Lung (tissue), 12 donors: ENCODE data around the gene IGFBP6. TPM values are rescaled to one million over a fixed set of nuclear protein-coding genes. Genes with fewer than 3 reads are reported as not detected.

ENCODE experiments used
- ATAC-seq: fragments of 200-7000 bp; cut with Tn5 transposase; one replicate; pipeline ENCODE4 v1.9.1; 2020; ENCODE audit warnings: moderate number of reproducible peaks; ENCODE audit not compliant: insufficient read depth, low FRiP score
- DNase-seq, 3 donors: peaks; one replicate each; pipeline ENCODE4 v3.0.0-alpha.2; 2013 to 2017
- H3K27ac ChIP-seq, 2 donors: one replicate each; pipeline ENCODE4 v1.5.1; 2013; ENCODE audit warnings: mild to moderate bottlenecking in 2 of 2, moderate library complexity in 2 of 2, control low read depth in 1 of 2, inconsistent platforms in 1 of 2, low read depth in 1 of 2, low read length in 1 of 2
- H3K27me3 ChIP-seq, 3 donors: one replicate each; pipeline ENCODE4 v1.5.1; 2013; ENCODE audit warnings: low read length in 2 of 3; ENCODE audit not compliant: control insufficient read depth in 3 of 3, insufficient read depth in 3 of 3
- H3K36me3 ChIP-seq, 4 donors: one replicate each; pipeline ENCODE4 v1.5.1; 2013; ENCODE audit warnings: low read length in 4 of 4, mild to moderate bottlenecking in 1 of 4, moderate library complexity in 1 of 4; ENCODE audit not compliant: control insufficient read depth in 4 of 4, insufficient read depth in 4 of 4
- H3K4me1 ChIP-seq, 5 donors: one replicate each; pipeline ENCODE4 v1.5.1; 2013; ENCODE audit warnings: low read length in 5 of 5, mild to moderate bottlenecking in 2 of 5, moderate library complexity in 1 of 5; ENCODE audit not compliant: control insufficient read depth in 5 of 5, insufficient read depth in 5 of 5
- H3K4me3 ChIP-seq: one replicate; pipeline ENCODE4 v1.5.1; 2013; ENCODE audit warnings: mild to moderate bottlenecking, control low read depth, moderate library complexity
- H3K9ac ChIP-seq, 2 donors: one replicate each; pipeline ENCODE4 v1.5.1; 2013; ENCODE audit warnings: low read length in 2 of 2, control low read depth in 1 of 2; ENCODE audit not compliant: insufficient read depth in 1 of 2
- H3K9me3 ChIP-seq, 4 donors: one replicate each; pipeline ENCODE4 v1.5.1; 2013; ENCODE audit warnings: low read length in 3 of 4, mild to moderate bottlenecking in 1 of 4, moderate library complexity in 1 of 4; ENCODE audit not compliant: control insufficient read depth in 4 of 4, insufficient read depth in 3 of 4
- WGBS, 2 donors: extraction: QIAGEN DNeasy Blood & Tissue Kit; methylation state at CpG; one replicate each; pipeline ENCODE4 v1.1.7; 2013; 5-methylcytosine and 5-hydroxymethylcytosine counted together
- polyA plus RNA-seq, 2 donors: library from polyadenylated mRNA; stranded (reverse); fragments of 200-250 nt; gene quantifications; one replicate each; pipeline ENCODE4 v1.2.1, GENCODE V29; 2013
- total RNA-seq, 2 donors: library from RNA; depleted of rRNA in 1 of 2; stranded (reverse); fragments of >200 nt in 1 of 2; gene quantifications; one replicate each; pipeline ENCODE4 v1.2.1, GENCODE V29; 2014 to 2021
- TF ChIP-seq, protein P1 (sequence below): IDR thresholded peaks from 2 replicates; pipeline ENCODE4 v1.5.1; 2012; ENCODE audit warnings: mild to moderate bottlenecking; ENCODE audit errors: control extremely low read depth, extremely low read depth
- donor health status: control.
- donor health status: control.
- donor health status: Bipolar disorder and iron deficiency.
- donor health status: healthy.
- donor health status: DM: yes; HTN: yes; CAD: no.

IGFBP6 gene
- total and polyA plus RNA-seq, 4 donors = 15.9 to 75.0 (median 29.2) TPM

DNA sequence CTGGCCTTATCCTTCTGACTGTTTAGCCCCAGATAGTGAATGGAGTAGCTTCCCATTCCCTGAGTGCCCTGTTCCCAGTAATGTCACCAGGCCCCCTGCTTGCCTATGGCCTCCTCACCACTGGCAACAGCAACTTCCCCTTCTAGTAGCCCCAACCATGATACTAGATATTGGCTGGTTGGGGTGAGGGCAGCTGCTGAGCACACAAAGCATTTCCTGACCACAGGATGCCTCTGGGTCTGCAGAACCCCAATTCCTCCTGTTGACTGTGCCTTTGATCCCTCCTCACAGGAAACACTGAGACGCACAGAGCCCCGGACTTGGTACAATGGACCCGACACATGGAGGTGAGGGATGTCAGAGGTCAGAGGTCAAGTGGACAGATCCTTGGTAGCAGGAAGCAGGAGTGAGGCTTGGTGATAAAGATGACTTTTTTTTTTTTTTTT, 6.4 kb downstream of the IGFBP6 start:
- H3K27me3 ChIP-seq = no peaks in the 10 kb centered on the region
- no peaks in the 10 kb centered on the region for H3K36me3 ChIP-seq
- TF ChIP-seq, protein P1, sequence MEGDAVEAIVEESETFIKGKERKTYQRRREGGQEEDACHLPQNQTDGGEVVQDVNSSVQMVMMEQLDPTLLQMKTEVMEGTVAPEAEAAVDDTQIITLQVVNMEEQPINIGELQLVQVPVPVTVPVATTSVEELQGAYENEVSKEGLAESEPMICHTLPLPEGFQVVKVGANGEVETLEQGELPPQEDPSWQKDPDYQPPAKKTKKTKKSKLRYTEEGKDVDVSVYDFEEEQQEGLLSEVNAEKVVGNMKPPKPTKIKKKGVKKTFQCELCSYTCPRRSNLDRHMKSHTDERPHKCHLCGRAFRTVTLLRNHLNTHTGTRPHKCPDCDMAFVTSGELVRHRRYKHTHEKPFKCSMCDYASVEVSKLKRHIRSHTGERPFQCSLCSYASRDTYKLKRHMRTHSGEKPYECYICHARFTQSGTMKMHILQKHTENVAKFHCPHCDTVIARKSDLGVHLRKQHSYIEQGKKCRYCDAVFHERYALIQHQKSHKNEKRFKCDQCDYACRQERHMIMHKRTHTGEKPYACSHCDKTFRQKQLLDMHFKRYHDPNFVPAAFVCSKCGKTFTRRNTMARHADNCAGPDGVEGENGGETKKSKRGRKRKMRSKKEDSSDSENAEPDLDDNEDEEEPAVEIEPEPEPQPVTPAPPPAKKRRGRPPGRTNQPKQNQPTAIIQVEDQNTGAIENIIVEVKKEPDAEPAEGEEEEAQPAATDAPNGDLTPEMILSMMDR = no peak
- peaks cover 0 to 12% (median 7%) of the 10 kb centered on the region in 5 donors for H3K4me1 ChIP-seq
- H3K9me3 ChIP-seq = no peaks in the 10 kb centered on the region
- WGBS, 2 donors = 22 to 44% methylated on average over 3 of the region's 3 CpGs
- no peak overlapping the region for H3K4me3 ChIP-seq
- ATAC-seq = no peak
- H3K9ac ChIP-seq = no peak overlapping the region
- H3K27ac ChIP-seq = no peak overlapping the region
- DNase-seq = no peak

DNA sequence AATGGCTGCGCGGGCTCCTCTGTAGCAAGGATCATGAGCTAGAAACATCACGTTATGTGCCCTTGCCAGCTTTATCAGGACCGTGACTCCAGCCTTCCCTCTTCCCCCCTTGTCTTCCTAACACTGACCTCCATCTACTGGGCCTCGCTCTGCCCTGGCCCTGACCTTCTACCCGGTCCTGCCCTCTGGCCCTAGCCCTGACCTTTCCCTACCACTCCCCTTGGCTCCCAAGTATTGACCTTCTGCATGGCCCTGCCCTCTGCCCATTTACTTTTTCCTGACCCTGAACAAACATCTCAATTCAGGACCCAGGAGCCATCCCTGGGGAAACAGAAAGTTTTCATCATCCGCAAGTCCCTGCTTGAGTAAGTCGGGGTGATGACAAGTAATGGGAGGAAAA, 7.8 kb downstream of the IGFBP6 start:
- Histone ChIP-seq H3K27me3 (no peaks in the 10 kb centered on the region), H3K9me3 (no peaks in the 10 kb centered on the region), H3K4me3 (no peak overlapping the region), H3K4me1 (peaks cover 0 to 6% (median 2%) of the 10 kb centered on the region in 5 donors), H3K9ac (no peak overlapping the region), H3K27ac (no peak overlapping the region), H3K36me3 (no peaks in the 10 kb centered on the region)
- TF ChIP-seq, protein P1 = no peak
- no peak for ATAC-seq
- WGBS, 2 donors = 93 to 94% methylated on average over 8 of the region's 8 CpGs
- no peak for DNase-seq

DNA sequence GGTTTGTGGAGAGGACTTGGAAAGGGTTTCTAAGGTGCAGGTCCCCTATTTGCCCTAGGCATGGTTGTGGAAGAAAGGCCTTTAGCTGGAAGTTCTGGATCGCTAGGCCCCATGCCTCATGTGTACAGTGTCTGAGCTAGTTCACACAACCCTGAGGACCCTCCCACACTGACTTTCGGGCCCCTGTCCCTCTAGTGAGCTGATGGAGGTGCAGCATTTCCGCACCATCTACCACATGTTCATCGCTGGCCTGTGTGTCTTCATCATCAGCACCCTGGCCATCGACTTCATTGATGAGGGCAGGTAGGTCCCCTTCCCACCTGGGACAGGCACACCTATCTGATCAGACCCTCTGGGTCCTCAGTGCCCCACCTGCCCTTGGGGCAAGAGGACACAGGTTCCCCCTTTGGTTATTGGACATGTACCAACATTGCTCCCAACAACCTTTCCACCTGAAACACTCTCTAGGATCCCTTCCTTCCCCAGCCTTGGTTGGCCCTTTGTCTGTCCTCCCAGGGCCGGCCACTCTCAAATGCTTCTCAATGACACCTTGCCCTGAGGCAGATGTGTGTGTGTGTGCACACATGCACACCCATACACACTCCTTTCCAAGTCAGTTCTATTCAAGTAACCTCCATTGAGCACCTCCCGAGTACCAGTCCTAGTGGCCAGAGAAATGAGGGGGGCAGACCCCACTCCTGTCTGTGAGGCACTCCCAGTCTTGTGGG, 8.4 kb downstream of the IGFBP6 start:
- H3K4me3 ChIP-seq = no peak overlapping the region
- no peaks in the 10 kb centered on the region for H3K27me3 ChIP-seq
- peaks cover 0 to 6% (median 2%) of the 10 kb centered on the region in 5 donors for H3K4me1 ChIP-seq
- DNase-seq = no peak
- no peak for ATAC-seq
- TF ChIP-seq, protein P1 = no peak
- WGBS, 2 donors = 95 to 96% methylated on average over 7 of the region's 7 CpGs
- no peak overlapping the region for H3K27ac ChIP-seq
- H3K9me3 ChIP-seq = no peaks in the 10 kb centered on the region
- H3K36me3 ChIP-seq = no peaks in the 10 kb centered on the region
- H3K9ac ChIP-seq = no peak overlapping the region
